ENCODE results near the gene RRN3. TPM values are rescaled to one million over a fixed set of nuclear protein-coding genes. Genes with fewer than 3 reads are reported as not detected.

Gene RRN3
- total RNA-seq, 2 donors from 2014 or later, result 12.9 to 16.9 TPM

- no peak for DNase-seq (ENCODE audit: low spot score)
- H3K27me3 ChIP-seq, result no peaks in the 10 kb centered on the region
- H3K9me3 ChIP-seq, result no peaks in the 10 kb centered on the region
- TF ChIP-seq, protein P1, sequence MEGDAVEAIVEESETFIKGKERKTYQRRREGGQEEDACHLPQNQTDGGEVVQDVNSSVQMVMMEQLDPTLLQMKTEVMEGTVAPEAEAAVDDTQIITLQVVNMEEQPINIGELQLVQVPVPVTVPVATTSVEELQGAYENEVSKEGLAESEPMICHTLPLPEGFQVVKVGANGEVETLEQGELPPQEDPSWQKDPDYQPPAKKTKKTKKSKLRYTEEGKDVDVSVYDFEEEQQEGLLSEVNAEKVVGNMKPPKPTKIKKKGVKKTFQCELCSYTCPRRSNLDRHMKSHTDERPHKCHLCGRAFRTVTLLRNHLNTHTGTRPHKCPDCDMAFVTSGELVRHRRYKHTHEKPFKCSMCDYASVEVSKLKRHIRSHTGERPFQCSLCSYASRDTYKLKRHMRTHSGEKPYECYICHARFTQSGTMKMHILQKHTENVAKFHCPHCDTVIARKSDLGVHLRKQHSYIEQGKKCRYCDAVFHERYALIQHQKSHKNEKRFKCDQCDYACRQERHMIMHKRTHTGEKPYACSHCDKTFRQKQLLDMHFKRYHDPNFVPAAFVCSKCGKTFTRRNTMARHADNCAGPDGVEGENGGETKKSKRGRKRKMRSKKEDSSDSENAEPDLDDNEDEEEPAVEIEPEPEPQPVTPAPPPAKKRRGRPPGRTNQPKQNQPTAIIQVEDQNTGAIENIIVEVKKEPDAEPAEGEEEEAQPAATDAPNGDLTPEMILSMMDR (IDR thresholded peaks at IDR 0.05), result no peak
- H3K4me1 ChIP-seq, result peaks cover 0 to 19% of the 10 kb centered on the region in 2 donors
- H3K36me3 ChIP-seq, result peaks cover 33% of the 10 kb centered on the region
- H3K4me3 ChIP-seq, result no peak overlapping the region
- H3K27ac ChIP-seq, result no peak overlapping the region
Observed at GRCh38 chr16:15057681-15058417, 36.2 kb downstream of the RRN3 start.

DNA sequence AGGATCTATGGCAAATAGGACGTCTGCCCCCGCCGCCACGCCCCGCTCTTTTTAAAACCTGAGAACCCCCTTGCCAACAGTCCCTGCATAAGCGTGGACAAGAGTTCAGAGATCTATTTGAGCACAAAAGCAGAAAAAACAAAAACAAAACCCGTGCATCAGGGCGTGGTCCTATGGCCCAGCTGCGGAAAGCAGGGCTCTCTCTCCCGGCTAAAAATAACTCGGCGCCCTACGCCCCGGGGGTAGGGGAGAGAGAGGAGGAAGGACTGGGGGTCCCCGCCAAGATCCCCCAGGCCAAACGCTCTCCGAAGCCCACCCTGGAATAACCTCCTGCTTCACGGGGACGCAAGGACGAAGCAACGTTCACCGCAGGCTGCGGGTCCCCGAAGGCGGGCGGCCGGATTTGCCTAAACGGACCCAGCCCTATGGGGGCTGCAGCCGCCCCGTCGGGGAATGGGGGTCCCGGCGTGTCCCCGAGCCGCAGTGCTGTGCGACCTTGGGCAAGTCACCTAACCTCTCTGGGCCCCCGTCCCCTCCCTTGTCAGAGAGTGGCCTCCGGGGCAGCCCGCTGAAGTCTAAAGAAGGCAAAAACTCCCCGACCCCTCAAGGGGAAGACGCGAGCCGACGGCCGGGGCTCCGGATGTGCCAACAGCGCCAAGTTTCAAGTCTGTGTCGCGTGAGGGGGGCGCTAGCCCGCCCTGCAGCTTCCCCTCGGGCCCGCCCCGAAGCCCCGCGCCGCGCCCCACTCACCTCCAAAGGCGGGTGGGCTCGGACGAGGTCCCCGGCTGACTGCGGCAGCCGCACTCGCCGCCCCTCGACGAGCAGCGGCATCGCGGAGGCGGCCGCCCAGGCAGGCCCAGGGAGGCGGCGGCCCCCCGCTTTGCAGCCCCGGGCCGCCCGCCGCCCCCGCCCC, 38.7 kb downstream of the RRN3 start:
- peaks cover 0 to 19% of the 10 kb centered on the region in 2 donors for H3K4me1 ChIP-seq
- TF ChIP-seq, protein P1 (IDR thresholded peaks at IDR 0.05), result no peak
- no peaks in the 10 kb centered on the region for H3K9me3 ChIP-seq
- H3K27me3 ChIP-seq, result no peaks in the 10 kb centered on the region
- peak; percentile 59 for DNase-seq (ENCODE audit: low spot score)
- H3K27ac ChIP-seq, result peak overlapping the region; percentile 89
- H3K36me3 ChIP-seq, result peaks cover 8% of the 10 kb centered on the region
- H3K4me3 ChIP-seq, result peak overlapping the region; percentile 87 to 96

DNA sequence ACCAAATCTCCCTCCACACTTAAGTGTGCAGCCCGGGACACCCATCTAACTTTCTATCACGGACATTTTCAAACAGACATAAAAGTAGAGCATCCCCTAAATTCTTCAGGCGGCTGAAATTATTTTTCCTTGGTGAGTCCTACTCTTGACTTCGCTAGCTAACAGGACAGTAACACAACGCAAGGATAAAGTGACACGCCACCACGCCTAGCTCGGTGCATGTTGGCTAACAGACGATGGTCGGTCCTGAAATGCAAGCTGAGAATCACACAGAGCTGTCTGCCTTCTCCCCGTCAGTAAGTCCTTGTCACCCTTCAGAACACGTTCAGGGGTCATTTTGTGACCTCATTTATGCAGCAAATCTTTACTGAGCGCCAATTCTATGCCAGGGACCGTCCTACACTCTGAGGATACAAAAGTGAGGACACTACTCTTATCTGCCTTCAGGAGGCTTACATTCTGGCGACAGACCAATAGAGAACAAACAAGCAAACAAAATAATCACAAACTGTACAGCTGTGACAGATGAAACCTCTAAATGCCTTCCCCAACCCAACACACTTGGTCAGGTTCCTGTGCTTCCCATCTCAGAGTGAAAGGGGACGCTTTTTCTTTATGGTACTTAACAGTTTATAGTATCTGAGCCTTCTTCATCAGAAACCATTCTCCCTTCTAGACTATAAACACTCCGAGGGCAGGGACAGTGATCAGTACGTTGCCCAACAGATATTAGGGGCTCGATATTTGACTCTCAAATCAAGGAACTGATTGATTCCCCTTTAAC, 39.5 kb downstream of the RRN3 start:
- H3K27ac ChIP-seq, result peak overlapping the region; percentile 89
- peak; percentile 52 for DNase-seq (ENCODE audit: low spot score)

GRCh38 chr16:15053904-15054303, 40.2 kb downstream of the RRN3 start:
- TF ChIP-seq, protein P1 (IDR thresholded peaks at IDR 0.05), result no peak
- H3K27me3 ChIP-seq, result no peaks in the 10 kb centered on the region
- no peak overlapping the region for H3K4me3 ChIP-seq
- H3K36me3 ChIP-seq, result no peaks in the 10 kb centered on the region
- peak overlapping the region in 1 of 2 donors; percentile 13 for H3K27ac ChIP-seq
- no peaks in the 10 kb centered on the region for H3K9me3 ChIP-seq
- H3K4me1 ChIP-seq, result peaks cover 0 to 19% of the 10 kb centered on the region in 2 donors
- peak; percentile 57 for DNase-seq (ENCODE audit: low spot score)

More for the DNA sequence above, 39.5 kb downstream of the RRN3 start:
- H3K36me3 ChIP-seq, result peaks cover 2% of the 10 kb centered on the region
- TF ChIP-seq, protein P1 (IDR thresholded peaks at IDR 0.05), result no peak
- no peaks in the 10 kb centered on the region for H3K9me3 ChIP-seq
- H3K27me3 ChIP-seq, result no peaks in the 10 kb centered on the region
- H3K4me3 ChIP-seq, result peak overlapping the region; percentile 87 to 96
- peaks cover 0 to 19% of the 10 kb centered on the region in 2 donors for H3K4me1 ChIP-seq

GRCh38 chr16:15052747-15053476, 41.2 kb downstream of the RRN3 start:
- H3K27me3 ChIP-seq, result no peaks in the 10 kb centered on the region
- TF ChIP-seq, protein P1 (IDR thresholded peaks at IDR 0.05), result no peak
- no peak overlapping the region for H3K4me3 ChIP-seq
- H3K27ac ChIP-seq, result no peak overlapping the region
- peaks cover 0 to 19% of the 10 kb centered on the region in 2 donors for H3K4me1 ChIP-seq
- no peaks in the 10 kb centered on the region for H3K36me3 ChIP-seq
- DNase-seq (ENCODE audit: low spot score), result peak; percentile 56
- no peaks in the 10 kb centered on the region for H3K9me3 ChIP-seq

Measured in right atrium auricular region (tissue), 2 donors.